ENCODE data around the gene PRR7.

GRCh38 chr5:177459357-177459756 lies 12.7 kb downstream of the PRR7 start:
- TF ChIP-seq, protein P1, sequence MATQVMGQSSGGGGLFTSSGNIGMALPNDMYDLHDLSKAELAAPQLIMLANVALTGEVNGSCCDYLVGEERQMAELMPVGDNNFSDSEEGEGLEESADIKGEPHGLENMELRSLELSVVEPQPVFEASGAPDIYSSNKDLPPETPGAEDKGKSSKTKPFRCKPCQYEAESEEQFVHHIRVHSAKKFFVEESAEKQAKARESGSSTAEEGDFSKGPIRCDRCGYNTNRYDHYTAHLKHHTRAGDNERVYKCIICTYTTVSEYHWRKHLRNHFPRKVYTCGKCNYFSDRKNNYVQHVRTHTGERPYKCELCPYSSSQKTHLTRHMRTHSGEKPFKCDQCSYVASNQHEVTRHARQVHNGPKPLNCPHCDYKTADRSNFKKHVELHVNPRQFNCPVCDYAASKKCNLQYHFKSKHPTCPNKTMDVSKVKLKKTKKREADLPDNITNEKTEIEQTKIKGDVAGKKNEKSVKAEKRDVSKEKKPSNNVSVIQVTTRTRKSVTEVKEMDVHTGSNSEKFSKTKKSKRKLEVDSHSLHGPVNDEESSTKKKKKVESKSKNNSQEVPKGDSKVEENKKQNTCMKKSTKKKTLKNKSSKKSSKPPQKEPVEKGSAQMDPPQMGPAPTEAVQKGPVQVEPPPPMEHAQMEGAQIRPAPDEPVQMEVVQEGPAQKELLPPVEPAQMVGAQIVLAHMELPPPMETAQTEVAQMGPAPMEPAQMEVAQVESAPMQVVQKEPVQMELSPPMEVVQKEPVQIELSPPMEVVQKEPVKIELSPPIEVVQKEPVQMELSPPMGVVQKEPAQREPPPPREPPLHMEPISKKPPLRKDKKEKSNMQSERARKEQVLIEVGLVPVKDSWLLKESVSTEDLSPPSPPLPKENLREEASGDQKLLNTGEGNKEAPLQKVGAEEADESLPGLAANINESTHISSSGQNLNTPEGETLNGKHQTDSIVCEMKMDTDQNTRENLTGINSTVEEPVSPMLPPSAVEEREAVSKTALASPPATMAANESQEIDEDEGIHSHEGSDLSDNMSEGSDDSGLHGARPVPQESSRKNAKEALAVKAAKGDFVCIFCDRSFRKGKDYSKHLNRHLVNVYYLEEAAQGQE (IDR thresholded peaks at IDR 0.05; ENCODE audit: unreplicated experiment) = no peak
- TF ChIP-seq CTCF (conservative IDR thresholded peaks at IDR 0.05; ENCODE audit: low read depth in 2 of 2) (no peak), EZH2 (IDR thresholded peaks at IDR 0.05; ENCODE audit: low read depth, unreplicated experiment) (no peak), POLR2AphosphoS5 (IDR thresholded peaks at IDR 0.05; ENCODE audit: low read depth) (no peak), CREB1 (CRISPR knock-in tag; IDR thresholded peaks at IDR 0.05; ENCODE audit: low read depth) (no peak), ZNF331 (CRISPR knock-in tag; IDR thresholded peaks at IDR 0.05; ENCODE audit: low read depth) (no peak), EZH2phosphoT487 (IDR thresholded peaks at IDR 0.05; ENCODE audit: unreplicated experiment) (no peak), ETS1 (IDR thresholded peaks at IDR 0.05) (no peak), JUNB (IDR thresholded peaks at IDR 0.05; ENCODE audit: unreplicated experiment) (no peak)

Measured in GM23338 (cell line).